ENCODE measurements around the gene ZNF175. TPM values are rescaled to one million over a fixed set of nuclear protein-coding genes. Genes with fewer than 3 reads are reported as not detected.

The ZNF175 gene
- total RNA-seq, 1 experiment from 2014 or later = 10.4 TPM

DNA sequence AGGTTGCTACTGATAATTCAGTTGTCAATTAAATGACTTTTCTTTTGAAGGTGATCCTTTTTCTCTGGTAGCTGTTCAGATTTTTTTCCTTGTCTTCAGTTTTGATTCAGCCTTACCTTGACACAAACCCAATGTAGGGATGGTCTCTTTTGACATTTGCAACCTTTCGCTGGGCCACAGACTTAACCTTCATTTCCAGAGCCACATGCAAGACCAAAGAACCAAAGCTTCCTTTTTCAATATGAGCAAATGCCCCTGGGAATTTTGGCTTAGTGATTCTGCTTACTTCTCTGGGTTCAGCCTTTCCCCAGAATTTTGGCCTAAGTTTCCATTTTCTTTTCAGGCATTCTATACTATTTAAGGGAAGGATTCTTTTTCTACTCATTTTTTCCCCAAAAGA is 39.5 kb downstream of the ZNF175 start:
- TF ChIP-seq, protein P1, sequence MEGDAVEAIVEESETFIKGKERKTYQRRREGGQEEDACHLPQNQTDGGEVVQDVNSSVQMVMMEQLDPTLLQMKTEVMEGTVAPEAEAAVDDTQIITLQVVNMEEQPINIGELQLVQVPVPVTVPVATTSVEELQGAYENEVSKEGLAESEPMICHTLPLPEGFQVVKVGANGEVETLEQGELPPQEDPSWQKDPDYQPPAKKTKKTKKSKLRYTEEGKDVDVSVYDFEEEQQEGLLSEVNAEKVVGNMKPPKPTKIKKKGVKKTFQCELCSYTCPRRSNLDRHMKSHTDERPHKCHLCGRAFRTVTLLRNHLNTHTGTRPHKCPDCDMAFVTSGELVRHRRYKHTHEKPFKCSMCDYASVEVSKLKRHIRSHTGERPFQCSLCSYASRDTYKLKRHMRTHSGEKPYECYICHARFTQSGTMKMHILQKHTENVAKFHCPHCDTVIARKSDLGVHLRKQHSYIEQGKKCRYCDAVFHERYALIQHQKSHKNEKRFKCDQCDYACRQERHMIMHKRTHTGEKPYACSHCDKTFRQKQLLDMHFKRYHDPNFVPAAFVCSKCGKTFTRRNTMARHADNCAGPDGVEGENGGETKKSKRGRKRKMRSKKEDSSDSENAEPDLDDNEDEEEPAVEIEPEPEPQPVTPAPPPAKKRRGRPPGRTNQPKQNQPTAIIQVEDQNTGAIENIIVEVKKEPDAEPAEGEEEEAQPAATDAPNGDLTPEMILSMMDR (conservative IDR thresholded peaks at IDR 0.05; ENCODE audit: low read depth, low read length) = no peak
- TF ChIP-seq EZH2 (IDR thresholded peaks at IDR 0.05; ENCODE audit: borderline replicate concordance, low read depth, low read length, poor library complexity, severe bottlenecking) = no peak
- BruUV-seq (replicated peaks) = no TSS peak
- intact Hi-C loops (cut with micrococcal nuclease; ENCODE audit: unreplicated experiment) = no loop called here
- Histone ChIP-seq H3K36me3 (ENCODE audit: insufficient read depth, low read length, poor library complexity, severe bottlenecking) (no peaks in the 10 kb centered on the region), H3K4me1 (ENCODE audit: insufficient read depth, low read length, poor library complexity, severe bottlenecking) (no peaks in the 10 kb centered on the region), H3K9me3 (ENCODE audit: low read depth, low read length, poor library complexity, severe bottlenecking) (no peaks in the 10 kb centered on the region), H3K27ac (ENCODE audit: low read depth, low read length, poor library complexity, severe bottlenecking) (no peak overlapping the region), H3K4me3 (ENCODE audit: low read depth, low read length, poor library complexity, severe bottlenecking) (no peak overlapping the region), H3K27me3 (replicated peaks; ENCODE audit: insufficient read depth, low read depth, low read length, poor library complexity) (peaks cover 15% of the 10 kb centered on the region)
- DNase-seq (ENCODE audit: low spot score) = no peak
- CTCF ChIA-PET = no interaction called here
- POLR2A ChIA-PET (ENCODE audit: low non-redundant PET) = no interaction called here

DNA sequence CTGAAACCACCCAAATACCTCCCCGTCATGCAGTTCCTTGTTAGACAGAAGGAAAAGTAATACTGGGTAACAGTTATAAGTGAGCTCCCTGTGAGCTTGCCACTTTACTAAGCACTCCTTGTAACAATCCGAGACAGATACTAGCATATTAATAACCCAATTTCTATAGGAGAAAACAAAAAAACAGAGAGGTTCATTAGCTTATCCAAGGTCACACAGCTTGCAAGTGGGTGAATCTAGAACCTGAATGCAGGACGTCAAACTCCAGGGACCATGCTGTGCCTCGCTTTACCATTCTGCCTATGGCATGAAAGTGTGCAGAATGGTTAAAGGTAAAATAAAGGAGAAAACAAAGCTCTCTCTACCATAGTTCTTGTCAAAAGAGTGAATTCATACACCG is 43.7 kb downstream of the ZNF175 start:
- Histone ChIP-seq H3K4me3 (ENCODE audit: low read depth, low read length, poor library complexity, severe bottlenecking) (no peak overlapping the region), H3K27ac (ENCODE audit: low read depth, low read length, poor library complexity, severe bottlenecking) (no peak overlapping the region), H3K9me3 (ENCODE audit: low read depth, low read length, poor library complexity, severe bottlenecking) (no peaks in the 10 kb centered on the region), H3K4me1 (ENCODE audit: insufficient read depth, low read length, poor library complexity, severe bottlenecking) (no peaks in the 10 kb centered on the region), H3K27me3 (replicated peaks; ENCODE audit: insufficient read depth, low read depth, low read length, poor library complexity) (peaks cover 38% of the 10 kb centered on the region), H3K36me3 (ENCODE audit: insufficient read depth, low read length, poor library complexity, severe bottlenecking) (no peaks in the 10 kb centered on the region)
- BruUV-seq (replicated peaks) = no TSS peak
- TF ChIP-seq, protein P1 (conservative IDR thresholded peaks at IDR 0.05; ENCODE audit: low read depth, low read length) = no peak
- no peak for TF ChIP-seq EZH2 (IDR thresholded peaks at IDR 0.05; ENCODE audit: borderline replicate concordance, low read depth, low read length, poor library complexity, severe bottlenecking)
- DNase-seq (ENCODE audit: low spot score) = no peak
- intact Hi-C loops (cut with micrococcal nuclease; ENCODE audit: unreplicated experiment) = no loop called here
- POLR2A ChIA-PET (ENCODE audit: low non-redundant PET) = interaction anchor here (0.5 kb wide), 1 partner anchor 18 kb away, joined by 11 read pairs; no protein-coding TSS in a partner anchor
- CTCF ChIA-PET = interaction anchor here (0.6 kb wide), 1 partner anchor 147 kb away, joined by 3 read pairs; no protein-coding TSS in a partner anchor

DNA sequence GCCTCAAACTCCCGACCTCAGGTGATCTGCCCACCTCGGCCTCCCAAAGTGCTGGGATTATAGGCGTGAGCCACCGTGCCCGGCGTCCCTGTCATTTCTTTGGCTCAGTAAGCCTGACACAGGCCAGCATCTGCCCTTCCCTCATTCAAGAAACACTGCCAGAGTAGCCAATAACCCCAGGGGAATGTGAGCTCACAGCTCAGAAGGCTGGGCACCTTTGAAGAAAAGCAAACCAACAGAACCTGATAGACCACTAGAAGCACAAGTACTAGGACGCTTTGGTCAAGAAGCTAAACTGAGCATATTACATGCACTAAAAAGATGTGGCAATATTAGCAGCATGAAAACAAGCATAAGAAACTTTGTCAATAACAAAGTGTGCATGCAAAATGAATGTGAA is 44.9 kb downstream of the ZNF175 start:
- no peak overlapping the region for H3K4me3 ChIP-seq (ENCODE audit: low read depth, low read length, poor library complexity, severe bottlenecking)
- no peak overlapping the region for H3K27ac ChIP-seq (ENCODE audit: low read depth, low read length, poor library complexity, severe bottlenecking)
- H3K27me3 ChIP-seq (replicated peaks; ENCODE audit: insufficient read depth, low read depth, low read length, poor library complexity) = peaks cover 47% of the 10 kb centered on the region
- H3K36me3 ChIP-seq (ENCODE audit: insufficient read depth, low read length, poor library complexity, severe bottlenecking) = no peaks in the 10 kb centered on the region
- DNase-seq (ENCODE audit: low spot score) = no peak
- CTCF ChIA-PET = no interaction called here
- H3K4me1 ChIP-seq (ENCODE audit: insufficient read depth, low read length, poor library complexity, severe bottlenecking) = no peaks in the 10 kb centered on the region
- H3K9me3 ChIP-seq (ENCODE audit: low read depth, low read length, poor library complexity, severe bottlenecking) = no peaks in the 10 kb centered on the region
- intact Hi-C loops (cut with micrococcal nuclease; ENCODE audit: unreplicated experiment) = no loop called here
- POLR2A ChIA-PET (ENCODE audit: low non-redundant PET) = no interaction called here
- BruUV-seq (replicated peaks) = no TSS peak
- no peak for TF ChIP-seq EZH2 (IDR thresholded peaks at IDR 0.05; ENCODE audit: borderline replicate concordance, low read depth, low read length, poor library complexity, severe bottlenecking)
- TF ChIP-seq, protein P1 (conservative IDR thresholded peaks at IDR 0.05; ENCODE audit: low read depth, low read length) = no peak
